H9 (cell line): Measurements from ENCODE around the gene HEATR3. TPM values are rescaled to one million over a fixed set of nuclear protein-coding genes. Genes with fewer than 3 reads are reported as not detected.

Experiments
- DNase-seq: peaks from one replicate; pipeline ENCODE4 v3.0.0-alpha.2; 2017
- H2AFZ ChIP-seq: one replicate; pipeline ENCODE4 v1.6.1; 2013; ENCODE audit warnings: mild to moderate bottlenecking, low read length, control low read depth, moderate library complexity
- H2AK5ac ChIP-seq: 2 replicates; pipeline ENCODE4 v1.6.1; 2013; ENCODE audit warnings: low read length, control low read depth, mixed read lengths; ENCODE audit not compliant: insufficient read length
- H2BK120ac ChIP-seq: one replicate; pipeline ENCODE4 v1.6.1; 2013; ENCODE audit warnings: low read depth, mild to moderate bottlenecking, low read length, control low read depth, inconsistent platforms; ENCODE audit not compliant: poor library complexity, severe bottlenecking
- H2BK12ac ChIP-seq: 2 replicates; pipeline ENCODE4 v1.6.1; 2013; ENCODE audit warnings: low read length, control low read depth, mixed read lengths, low read depth; ENCODE audit not compliant: insufficient read length
- H2BK15ac ChIP-seq: 2 replicates; pipeline ENCODE4 v1.6.1; 2013; ENCODE audit warnings: low read depth, low read length, control low read depth
- H2BK20ac ChIP-seq: one replicate; pipeline ENCODE4 v1.6.1; 2013; ENCODE audit warnings: low read depth, mild to moderate bottlenecking, low read length, control low read depth, inconsistent platforms; ENCODE audit not compliant: poor library complexity, severe bottlenecking
- H2BK5ac ChIP-seq: 2 replicates; pipeline ENCODE4 v1.6.1; 2013; ENCODE audit warnings: low read length, control low read depth, mixed read lengths; ENCODE audit not compliant: insufficient read length
- H3K14ac ChIP-seq: 2 replicates; pipeline ENCODE4 v1.6.1; 2013; ENCODE audit warnings: low read length, control low read depth; ENCODE audit not compliant: insufficient read depth
- H3K18ac ChIP-seq: 2 replicates; pipeline ENCODE4 v1.6.1; 2013; ENCODE audit warnings: low read depth, mild to moderate bottlenecking, mixed read lengths, low read length, control low read depth; ENCODE audit not compliant: insufficient read length
- H3K23ac ChIP-seq: 2 replicates; pipeline ENCODE4 v1.6.1; 2013; ENCODE audit warnings: low read length, control low read depth, mixed read lengths, low read depth; ENCODE audit not compliant: insufficient read length
- H3K23me2 ChIP-seq: 2 replicates; pipeline ENCODE4 v1.6.1; 2013; ENCODE audit warnings: low read depth, mild to moderate bottlenecking, mixed read lengths, low read length, control low read depth; ENCODE audit not compliant: insufficient read length, poor library complexity, severe bottlenecking
- H3K27ac ChIP-seq: 2 replicates; pipeline ENCODE4 v1.5.1; 2013; ENCODE audit warnings: low read length, control low read depth, mixed read lengths, low read depth; ENCODE audit not compliant: insufficient read length
- H3K27me3 ChIP-seq: 2 replicates; pipeline ENCODE4 v1.6.1; 2013; ENCODE audit warnings: low read length, control low read depth, inconsistent platforms; ENCODE audit not compliant: insufficient read depth
- H3K4ac ChIP-seq: 2 replicates; pipeline ENCODE4 v1.6.1; 2013; ENCODE audit warnings: low read depth, mild to moderate bottlenecking, control low read depth, inconsistent platforms, low read length, moderate library complexity
- H3K4me1 ChIP-seq: 2 replicates; pipeline ENCODE4 v1.6.1; 2013; ENCODE audit warnings: low read length, control low read depth, inconsistent platforms; ENCODE audit not compliant: insufficient read depth
- H3K4me2 ChIP-seq: 2 replicates; pipeline ENCODE4 v1.6.1; 2013; ENCODE audit warnings: low read length, control low read depth, mixed read lengths; ENCODE audit not compliant: insufficient read length, insufficient read depth
- H3K56ac ChIP-seq: 2 replicates; pipeline ENCODE4 v1.6.1; 2013; ENCODE audit warnings: low read depth, mild to moderate bottlenecking, mixed read lengths, low read length, control low read depth; ENCODE audit not compliant: insufficient read length
- H3K79me1 ChIP-seq: 2 replicates; pipeline ENCODE4 v1.6.1; 2013; ENCODE audit warnings: low read depth, mild to moderate bottlenecking, moderate library complexity, low read length, control low read depth, inconsistent platforms; ENCODE audit not compliant: insufficient read depth, poor library complexity, severe bottlenecking
- H3K79me2 ChIP-seq: 2 replicates; pipeline ENCODE4 v1.6.1; 2013; ENCODE audit warnings: low read length, control low read depth, inconsistent platforms; ENCODE audit not compliant: insufficient read depth
- H3K9ac ChIP-seq: 2 replicates; pipeline ENCODE4 v1.6.1; 2013; ENCODE audit warnings: low read length, control low read depth, mixed read lengths; ENCODE audit not compliant: insufficient read length; ENCODE audit errors: extremely low read depth
- H3K9me3 ChIP-seq: one replicate; pipeline ENCODE4 v1.6.1; 2013; ENCODE audit warnings: low read depth, low read length, inconsistent platforms; ENCODE audit not compliant: control insufficient read depth
- H3T11ph ChIP-seq: one replicate; pipeline ENCODE4 v1.6.1; 2013; ENCODE audit warnings: mild to moderate bottlenecking, low read length, control low read depth, inconsistent platforms
- H4K20me1 ChIP-seq: one replicate; pipeline ENCODE4 v1.6.1; 2013; ENCODE audit not compliant: control insufficient read depth, insufficient read length, insufficient read depth
- H4K5ac ChIP-seq: 2 replicates; pipeline ENCODE4 v1.6.1; 2013; ENCODE audit warnings: low read depth, mild to moderate bottlenecking, mixed read lengths, low read length, control low read depth; ENCODE audit not compliant: insufficient read length
- H4K8ac ChIP-seq: replicated peaks from 2 replicates; pipeline ENCODE4 v1.6.1; 2013; ENCODE audit warnings: low read length, control low read depth, mixed read lengths, low read depth; ENCODE audit not compliant: insufficient read length
- H4K91ac ChIP-seq: 2 replicates; pipeline ENCODE4 v1.6.1; 2013; ENCODE audit warnings: low read depth, mild to moderate bottlenecking, moderate library complexity, mixed read lengths, low read length, control low read depth; ENCODE audit not compliant: insufficient read length
- H3K27ac Mint-ChIP-seq, 3 experiments: 2 replicates in 2 of 3; 3 replicates in 1 of 3; pipeline ENCODE4 v1.8.0; 2020 to 2021; ENCODE audit warnings: mixed read lengths in 3 of 3, mild to moderate bottlenecking in 1 of 3, moderate library complexity in 1 of 3
- H3K27me3 Mint-ChIP-seq: 2 replicates; pipeline ENCODE4 v1.8.0; 2021; ENCODE audit warnings: low read depth, mild to moderate bottlenecking, moderate library complexity, mixed read lengths
- H3K36me3 Mint-ChIP-seq, 3 experiments: 2 replicates in 2 of 3; 3 replicates in 1 of 3; pipeline ENCODE4 v1.8.0; 2020 to 2021; ENCODE audit warnings: low read depth in 3 of 3, mixed read lengths in 3 of 3; ENCODE audit not compliant: insufficient read depth in 1 of 3
- H3K4me1 Mint-ChIP-seq, 2 experiments: 2 replicates each; pipeline ENCODE4 v1.8.0; 2020; ENCODE audit warnings: mixed read lengths in 2 of 2
- H3K4me3 Mint-ChIP-seq, 2 experiments: 2 replicates in 1 of 2; 3 replicates in 1 of 2; pipeline ENCODE4 v1.8.0; 2020 to 2021; ENCODE audit warnings: mild to moderate bottlenecking in 2 of 2, mixed read lengths in 2 of 2, moderate library complexity in 1 of 2
- H3K9me3 Mint-ChIP-seq, 2 experiments: 2 replicates in 1 of 2; 3 replicates in 1 of 2; pipeline ENCODE4 v1.8.0; 2020; ENCODE audit warnings: mild to moderate bottlenecking in 2 of 2, mixed read lengths in 2 of 2, moderate library complexity in 1 of 2
- WGBS: extraction: QIAGEN DNeasy Blood & Tissue Kit; methylation state at CpG from one replicate; pipeline ENCODE4 v1.1.7; 2013; ENCODE audit warnings: missing lambda C conversion rate, low lambda C conversion rate, mixed read lengths; ENCODE audit not compliant: insufficient read length; ENCODE audit errors: extremely low coverage; 5-methylcytosine and 5-hydroxymethylcytosine counted together
- total RNA-seq: library from RNA; stranded (reverse); gene quantifications from 2 replicates; pipeline ENCODE4 v1.2.1, GENCODE V29; 2021
- TF ChIP-seq, protein P1 (sequence below): fragments of 200-600 bp; sonication (generic); conservative IDR thresholded peaks from 3 replicates; pipeline ENCODE4 v1.8.0; 2021; ENCODE audit warnings: antibody characterized with exemption, mild to moderate bottlenecking

Gene HEATR3
- total RNA-seq, 1 experiment from 2014 or later, result 26.5 TPM

- H3K18ac ChIP-seq, result no peak overlapping the region
- no peak overlapping the region for H2BK15ac ChIP-seq
- H2BK120ac ChIP-seq, result no peak overlapping the region
- H3T11ph ChIP-seq, result no peak overlapping the region
- no peak overlapping the region for H4K91ac ChIP-seq
- no peaks in the 10 kb centered on the region for H3K27me3 ChIP-seq
- no peaks in the 10 kb centered on the region for H3K27me3 Mint-ChIP-seq
- no peak overlapping the region for H3K9ac ChIP-seq
- H3K4me1 Mint-ChIP-seq, result no peaks in the 10 kb centered on the region
- H3K56ac ChIP-seq, result no peak overlapping the region
- no peak overlapping the region for H3K27ac Mint-ChIP-seq
- no peaks in the 10 kb centered on the region for H3K9me3 ChIP-seq
- no peaks in the 10 kb centered on the region for H3K4me1 ChIP-seq
- H2BK12ac ChIP-seq, result no peak overlapping the region
- peaks cover 26 to 59% (median 52%) of the 10 kb centered on the region in 3 experiments for H3K36me3 Mint-ChIP-seq
- H3K27ac ChIP-seq, result no peak overlapping the region
- no peak overlapping the region for H3K14ac ChIP-seq
- H3K9me3 Mint-ChIP-seq, result no peaks in the 10 kb centered on the region
- H3K79me1 ChIP-seq, result no peaks in the 10 kb centered on the region
- H3K23me2 ChIP-seq, result no peaks in the 10 kb centered on the region
- no peak overlapping the region for H3K4me2 ChIP-seq
- no peak overlapping the region for H2BK20ac ChIP-seq
- TF ChIP-seq, protein P1, sequence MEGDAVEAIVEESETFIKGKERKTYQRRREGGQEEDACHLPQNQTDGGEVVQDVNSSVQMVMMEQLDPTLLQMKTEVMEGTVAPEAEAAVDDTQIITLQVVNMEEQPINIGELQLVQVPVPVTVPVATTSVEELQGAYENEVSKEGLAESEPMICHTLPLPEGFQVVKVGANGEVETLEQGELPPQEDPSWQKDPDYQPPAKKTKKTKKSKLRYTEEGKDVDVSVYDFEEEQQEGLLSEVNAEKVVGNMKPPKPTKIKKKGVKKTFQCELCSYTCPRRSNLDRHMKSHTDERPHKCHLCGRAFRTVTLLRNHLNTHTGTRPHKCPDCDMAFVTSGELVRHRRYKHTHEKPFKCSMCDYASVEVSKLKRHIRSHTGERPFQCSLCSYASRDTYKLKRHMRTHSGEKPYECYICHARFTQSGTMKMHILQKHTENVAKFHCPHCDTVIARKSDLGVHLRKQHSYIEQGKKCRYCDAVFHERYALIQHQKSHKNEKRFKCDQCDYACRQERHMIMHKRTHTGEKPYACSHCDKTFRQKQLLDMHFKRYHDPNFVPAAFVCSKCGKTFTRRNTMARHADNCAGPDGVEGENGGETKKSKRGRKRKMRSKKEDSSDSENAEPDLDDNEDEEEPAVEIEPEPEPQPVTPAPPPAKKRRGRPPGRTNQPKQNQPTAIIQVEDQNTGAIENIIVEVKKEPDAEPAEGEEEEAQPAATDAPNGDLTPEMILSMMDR, result no peak
- H3K4me3 Mint-ChIP-seq, result no peak overlapping the region
- no peak overlapping the region for H4K8ac ChIP-seq
- H4K5ac ChIP-seq, result no peak overlapping the region
- H3K79me2 ChIP-seq, result no peaks in the 10 kb centered on the region
- no peak for DNase-seq
- no peak overlapping the region for H3K4ac ChIP-seq
- no peaks in the 10 kb centered on the region for H4K20me1 ChIP-seq
- no peak overlapping the region for H2BK5ac ChIP-seq
- WGBS, result no CpG with 5 or more reads among the region's 6 CpGs
- H2AK5ac ChIP-seq, result no peak overlapping the region
- H3K23ac ChIP-seq, result no peak overlapping the region
- no peak overlapping the region for H2AFZ ChIP-seq
These were observed 20.4 kb downstream of the HEATR3 start for GRCh38 chr16:50086176-50086575.
